ENCODE data around the gene PMVK. TPM values are rescaled to one million over a fixed set of nuclear protein-coding genes. Genes with fewer than 3 reads are reported as not detected.

PMVK gene
- total and polyA plus RNA-seq, 10 of the 15 experiments (the other 5 are each of a cell fraction or from before 2014, with no cell fraction given), result 6.0 to 121 (median 49.4) TPM

- peak; percentile 77; the same call in 1 of the 2 replicates for TF ChIP-seq PML (IDR thresholded peaks at IDR 0.05; ENCODE audit: low read length)
- TF ChIP-seq TCF12 (IDR thresholded peaks at IDR 0.05; ENCODE audit: low read depth, low read length), result no peak
- TF ChIP-seq MYB (IDR thresholded peaks at IDR 0.05; ENCODE audit: borderline replicate concordance, low read depth, low read length), result no peak
- TF ChIP-seq SMC3 (IDR thresholded peaks at IDR 0.05; ENCODE audit: borderline replicate concordance, low read length), result no peak
- TF ChIP-seq DPF2 (IDR thresholded peaks at IDR 0.05), result peak; percentile 89
- TF ChIP-seq ZNF592 (IDR thresholded peaks at IDR 0.05), result peak; percentile 89
- TF ChIP-seq IRF3 (IDR thresholded peaks at IDR 0.05), result no peak
- peak; percentile 50 for TF ChIP-seq HCFC1 (IDR thresholded peaks at IDR 0.05; ENCODE audit: low read length)
- peak in 1 of 2 experiments; percentile 46; a peak in 1 of 3 replicates for TF ChIP-seq EGR1 (IDR thresholded peaks at IDR 0.05; ENCODE audit: borderline replicate concordance in 1 of 2, low read depth in 2 of 2, low read length in 2 of 2)
- TF ChIP-seq CREB1 (IDR thresholded peaks at IDR 0.05; ENCODE audit: low read depth), result peak; percentile 48; the same call in 1 of the 2 replicates
- TF ChIP-seq ZBTB33 (IDR thresholded peaks at IDR 0.05), result no peak
- TF ChIP-seq RUNX3 (IDR thresholded peaks at IDR 0.05; ENCODE audit: low read length), result peak; percentile 47; the same call in 1 of the 2 replicates
- peak; percentile 86 for TF ChIP-seq YY1 (IDR thresholded peaks at IDR 0.05; ENCODE audit: low read depth, low read length)
- TF ChIP-seq ZNF217 (IDR thresholded peaks at IDR 0.05), result peak; percentile 78
- peak; percentile 60; the same call in 1 of the 2 replicates for TF ChIP-seq ASH2L (IDR thresholded peaks at IDR 0.05; ENCODE audit: borderline replicate concordance, low read depth)
- TF ChIP-seq MAX (IDR thresholded peaks at IDR 0.05; ENCODE audit: low read depth, low read length), result no peak; the same call in 1 of the 2 replicates
- no peak for TF ChIP-seq USF1 (IDR thresholded peaks at IDR 0.05; ENCODE audit: borderline replicate concordance, extremely low read length, insufficient read depth, low read depth, low read length)
- no peak for TF ChIP-seq ZNF274 (IDR thresholded peaks at IDR 0.05; ENCODE audit: insufficient read depth, insufficient read length)
- no peak; the same call in 1 of the 2 replicates for TF ChIP-seq EED (IDR thresholded peaks at IDR 0.05; ENCODE audit: low read depth)
- no peak for TF ChIP-seq KAT2A (conservative IDR thresholded peaks at IDR 0.05; ENCODE audit: control insufficient read depth, low read depth, low read length)
- no peak for TF ChIP-seq ZZZ3 (IDR thresholded peaks at IDR 0.05; ENCODE audit: control insufficient read depth, insufficient read length, low read depth)
These were observed 25.0 kb upstream of the PMVK start, which contains the start of gene PYGO2 (continued) for GRCh38 chr1:154961207-154962155.
